CD4-positive, alpha-beta T cell (primary cell): ENCODE measurements around the gene NBPF11. TPM values are rescaled to one million over a fixed set of nuclear protein-coding genes. Genes with fewer than 3 reads are reported as not detected.
"Not testable (repeated sequence)": the region's sequence is repeated elsewhere in the genome, so short reads cannot be mapped to it uniquely, and the experiment has no call there.

Experiments
- ATAC-seq: fragments of 200-7000 bp; cut with Tn5 transposase; one replicate; pipeline ENCODE4 v1.10.0; 2022; ENCODE audit warnings: mild to moderate bottlenecking; ENCODE audit not compliant: poor library complexity
- CTCF ChIA-PET: fragments of 350-600 bp; sonication (Branson Sonifier 250); formaldehyde crosslinking; loops from one replicate; lab custom pipeline; 2021; ENCODE audit warnings: antibody characterized with exemption, inconsistent platforms; lab: Charles Lee
- POLR2A ChIA-PET: fragments of 350-600 bp; sonication (Branson Sonifier 250); formaldehyde crosslinking; loops from one replicate; lab custom pipeline; 2021; ENCODE audit warnings: antibody characterized with exemption, inconsistent platforms; lab: Charles Lee
- DNase-seq, 14 experiments: peaks; one replicate each; pipeline ENCODE4 v3.0.0-alpha.2; 2013 to 2020; ENCODE audit warnings: mixed read lengths in 2 of 14
- H3K27ac ChIP-seq, 2 donors: one replicate each; pipeline versions ENCODE4 v1.5.1 to v1.7.0; 2013; ENCODE audit warnings: low read length in 2 of 2, low read depth in 1 of 2, mild to moderate bottlenecking in 1 of 2
- H3K27me3 ChIP-seq, 2 experiments: 1 replicate in 1 of 2; 2 replicates in 1 of 2; pipeline versions ENCODE4 v1.6.1 to v1.7.0; 2013; ENCODE audit warnings: low read length in 2 of 2, control low read depth in 1 of 2, mild to moderate bottlenecking in 1 of 2, moderate library complexity in 1 of 2; ENCODE audit not compliant: insufficient read depth in 2 of 2, control insufficient read depth in 1 of 2
- H3K36me3 ChIP-seq: one replicate; pipeline ENCODE4 v1.6.1; 2013; ENCODE audit warnings: low read length, control low read depth; ENCODE audit not compliant: insufficient read depth
- H3K4me1 ChIP-seq: one replicate; pipeline ENCODE4 v1.6.1; 2013; ENCODE audit warnings: low read length, control low read depth; ENCODE audit not compliant: insufficient read depth
- H3K4me3 ChIP-seq: one replicate; pipeline ENCODE4 v1.5.1; 2013; ENCODE audit warnings: mild to moderate bottlenecking, low read length, moderate library complexity
- H3K9me3 ChIP-seq, 2 experiments: 1 replicate in 1 of 2; 2 replicates in 1 of 2; pipeline versions ENCODE4 v1.6.1 to v1.7.0; 2013; ENCODE audit warnings: low read length in 2 of 2, mild to moderate bottlenecking in 2 of 2, control low read depth in 1 of 2, moderate library complexity in 1 of 2; ENCODE audit not compliant: control insufficient read depth in 1 of 2, insufficient read depth in 1 of 2
- H3K27ac Mint-ChIP-seq: one replicate; pipeline ENCODE4 v1.8.0; 2020; ENCODE audit warnings: mixed read lengths
- H3K27me3 Mint-ChIP-seq: one replicate; pipeline ENCODE4 v1.8.0; 2021; ENCODE audit warnings: mixed read lengths
- H3K36me3 Mint-ChIP-seq: one replicate; pipeline ENCODE4 v1.8.0; 2021; ENCODE audit warnings: low read depth, mixed read lengths
- H3K4me1 Mint-ChIP-seq: one replicate; pipeline ENCODE4 v1.8.0; 2021; ENCODE audit warnings: low read depth, mixed read lengths
- H3K4me3 Mint-ChIP-seq: one replicate; pipeline ENCODE4 v1.8.0; 2020; ENCODE audit warnings: mild to moderate bottlenecking, mixed read lengths
- H3K9me3 Mint-ChIP-seq: one replicate; pipeline ENCODE4 v1.8.0; 2020; ENCODE audit warnings: mixed read lengths
- intact Hi-C, 2 experiments: fragments of 100-400 bp; cut with DNase I in 1 of 2; cut with micrococcal nuclease in 1 of 2; formaldehyde crosslinking; loops; one replicate each; pipeline versions ENCODE4 v1.15.1 to v1.9.0; 2023 to 2025; cut with DNase I, micrococcal nuclease
- total RNA-seq, 174 experiments: library from RNA in 2 of 174; stranded (reverse) in 2 of 174; gene quantifications; one replicate each; pipeline ENCODE4 v1.2.3 and lab custom pipeline; 2021 to 2026

The NBPF11 gene
- total RNA-seq, 2 experiments from 2014 or later, result 15.6 to 16.1 TPM

DNA sequence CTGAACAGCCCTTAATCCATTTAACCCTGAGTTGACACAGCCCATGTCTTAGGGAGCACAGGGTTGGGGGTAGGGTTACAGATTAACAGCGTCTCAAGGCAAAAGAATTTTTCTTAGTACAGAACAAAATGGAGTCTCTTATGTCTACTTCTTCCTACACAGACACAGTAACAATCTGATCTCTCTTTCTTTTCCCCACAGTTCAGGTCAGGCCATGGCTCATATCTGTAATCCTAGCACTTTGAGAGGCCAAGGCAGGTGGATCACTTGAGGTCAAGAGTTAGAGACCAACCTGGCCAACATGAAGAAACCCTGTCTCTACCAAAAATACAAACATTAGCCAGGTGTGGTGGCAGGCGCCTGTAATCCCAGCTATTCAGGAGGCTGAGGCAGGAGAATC is 13.5 kb downstream of the NBPF11 start:
- DNase-seq, H3K4me1 ChIP-seq, H3K9me3 ChIP-seq, H3K4me1 Mint-ChIP-seq, H3K27ac ChIP-seq, H3K4me3 ChIP-seq, H3K4me3 Mint-ChIP-seq, H3K27me3 Mint-ChIP-seq, H3K27me3 ChIP-seq, H3K36me3 Mint-ChIP-seq, CTCF ChIA-PET, H3K9me3 Mint-ChIP-seq, H3K27ac Mint-ChIP-seq, ATAC-seq, intact Hi-C loops, H3K36me3 ChIP-seq, POLR2A ChIA-PET: not testable (repeated sequence)

DNA sequence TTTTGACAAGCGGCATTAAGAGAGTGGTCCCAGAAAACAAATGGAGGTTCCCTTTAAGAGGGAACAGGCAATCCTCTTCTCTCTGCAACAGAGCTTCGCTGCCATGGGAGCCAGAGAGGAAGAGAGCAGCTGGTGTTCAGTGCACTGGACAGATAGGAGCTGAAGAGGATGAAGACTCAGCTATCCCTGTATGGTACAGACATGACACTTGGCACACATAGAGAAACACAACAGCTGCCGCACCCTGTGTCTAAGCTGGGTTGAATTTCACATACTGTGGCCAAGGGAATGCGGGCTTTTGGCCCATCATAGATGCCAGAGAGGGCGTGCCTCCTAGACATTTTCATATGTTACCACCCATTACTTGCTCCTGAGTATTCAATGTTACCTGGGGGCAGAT is 29.7 kb downstream of the NBPF11 start:
- POLR2A ChIA-PET, H3K9me3 ChIP-seq, CTCF ChIA-PET, H3K4me1 ChIP-seq, H3K4me1 Mint-ChIP-seq, H3K4me3 Mint-ChIP-seq, H3K9me3 Mint-ChIP-seq, H3K36me3 Mint-ChIP-seq, H3K4me3 ChIP-seq, H3K36me3 ChIP-seq, H3K27me3 ChIP-seq, DNase-seq, ATAC-seq, H3K27ac Mint-ChIP-seq, intact Hi-C loops, H3K27ac ChIP-seq, H3K27me3 Mint-ChIP-seq: not testable (repeated sequence)

DNA sequence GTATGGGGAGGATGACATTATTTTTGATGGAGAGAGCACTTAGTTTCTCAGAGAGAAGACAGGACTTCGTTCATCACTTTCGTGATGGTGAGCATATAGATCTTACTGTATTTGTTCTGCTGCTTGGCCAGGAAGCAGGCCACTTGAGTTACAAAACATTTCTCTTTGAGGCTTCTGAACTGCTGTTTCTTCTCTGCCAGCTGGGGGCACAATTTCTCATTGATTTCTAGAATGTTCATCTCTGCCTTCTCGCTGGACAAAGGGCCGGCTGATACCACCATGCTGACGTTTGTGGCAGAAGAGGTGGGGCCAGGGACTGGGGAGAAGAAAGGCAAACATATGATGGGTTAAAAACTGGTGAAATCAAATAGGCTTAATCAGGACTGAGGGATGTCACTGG is 31.7 kb downstream of the NBPF11 start:
- CTCF ChIA-PET, H3K9me3 ChIP-seq, POLR2A ChIA-PET, H3K4me3 ChIP-seq, H3K4me1 ChIP-seq, H3K36me3 Mint-ChIP-seq, H3K27ac Mint-ChIP-seq, H3K27me3 Mint-ChIP-seq, H3K4me3 Mint-ChIP-seq, H3K36me3 ChIP-seq, H3K27ac ChIP-seq, intact Hi-C loops, H3K9me3 Mint-ChIP-seq, H3K4me1 Mint-ChIP-seq, H3K27me3 ChIP-seq, ATAC-seq: not testable (repeated sequence)
- DNase-seq, result peak in 2 of 14 experiments; percentile 4 to 6

DNA sequence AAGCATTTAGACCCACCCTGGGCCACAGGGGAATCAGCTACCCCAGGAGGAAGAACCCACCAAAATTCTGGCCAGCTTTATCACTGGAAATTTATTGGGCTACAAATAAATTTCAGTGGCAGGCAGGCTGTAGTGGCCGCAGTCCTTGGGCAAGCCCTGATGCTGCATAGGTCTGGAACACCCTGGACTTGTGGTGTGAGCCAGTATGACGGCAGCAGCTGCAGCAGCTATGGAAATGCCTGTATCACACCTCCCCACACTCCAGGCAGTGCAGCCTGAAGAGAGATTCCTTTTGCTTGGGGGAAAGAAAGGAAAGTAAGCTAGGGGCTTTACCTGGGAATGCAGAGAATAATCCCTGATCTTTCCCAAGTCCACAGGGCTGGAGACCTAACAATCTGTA is 56.3 kb downstream of the NBPF11 start:
- H3K36me3 ChIP-seq, H3K36me3 Mint-ChIP-seq, H3K9me3 Mint-ChIP-seq, intact Hi-C loops, H3K4me1 ChIP-seq, H3K4me1 Mint-ChIP-seq, H3K27ac ChIP-seq, CTCF ChIA-PET, H3K4me3 Mint-ChIP-seq, H3K27me3 ChIP-seq, POLR2A ChIA-PET, DNase-seq, H3K27ac Mint-ChIP-seq, H3K9me3 ChIP-seq, H3K4me3 ChIP-seq, ATAC-seq, H3K27me3 Mint-ChIP-seq: not testable (repeated sequence)

DNA sequence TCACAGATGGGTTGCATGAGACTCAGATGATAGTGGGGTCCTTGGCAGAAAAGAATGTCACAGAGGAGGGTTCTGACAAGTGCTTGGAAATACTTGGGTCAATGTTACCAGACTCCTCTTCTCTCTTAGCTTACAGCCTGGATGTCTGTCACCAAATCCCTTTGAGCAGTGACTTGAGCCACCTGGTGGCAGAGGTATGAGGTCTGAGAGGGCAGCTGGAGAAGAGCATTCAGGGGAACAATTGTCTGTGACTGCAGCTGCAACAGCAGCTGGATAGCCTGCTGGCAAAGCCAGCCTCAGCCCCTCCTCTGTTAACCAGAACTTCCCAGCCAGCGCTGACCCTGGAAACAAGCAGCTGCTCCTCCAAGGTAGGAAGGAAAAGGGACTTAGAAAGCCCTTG is 65.9 kb downstream of the NBPF11 start:
- H3K36me3 Mint-ChIP-seq, intact Hi-C loops, H3K4me1 ChIP-seq, H3K9me3 Mint-ChIP-seq, POLR2A ChIA-PET, H3K27me3 ChIP-seq, H3K4me3 ChIP-seq, H3K27ac Mint-ChIP-seq, H3K36me3 ChIP-seq, CTCF ChIA-PET, H3K4me3 Mint-ChIP-seq, ATAC-seq, H3K9me3 ChIP-seq, H3K27ac ChIP-seq, H3K4me1 Mint-ChIP-seq, H3K27me3 Mint-ChIP-seq: not testable (repeated sequence)
- DNase-seq, result peak in 1 of 14 experiments; percentile 0

DNA sequence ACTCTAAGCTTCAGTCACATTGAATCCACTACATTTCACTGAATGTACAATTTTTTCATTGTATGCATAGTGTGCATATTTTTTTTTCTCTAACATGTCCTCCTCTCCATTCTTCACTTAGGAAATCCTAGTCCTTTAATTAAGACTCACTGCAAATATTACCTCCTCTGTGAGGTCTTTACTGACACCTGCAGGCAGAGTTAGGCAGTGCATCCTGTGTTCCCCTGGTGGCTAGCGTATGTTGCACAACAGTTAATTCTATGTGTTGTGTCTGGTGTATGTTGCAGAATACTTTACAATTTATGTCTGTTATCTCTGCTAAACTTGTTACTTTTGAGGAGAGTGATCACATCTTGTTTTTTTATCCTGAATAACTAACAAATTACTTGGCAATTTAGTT is 70.9 kb downstream of the NBPF11 start:
- H3K36me3 ChIP-seq, H3K27me3 Mint-ChIP-seq, POLR2A ChIA-PET, H3K9me3 ChIP-seq, H3K27ac Mint-ChIP-seq, H3K4me1 ChIP-seq, H3K27ac ChIP-seq, H3K4me3 ChIP-seq, H3K27me3 ChIP-seq, H3K36me3 Mint-ChIP-seq, H3K4me3 Mint-ChIP-seq, H3K9me3 Mint-ChIP-seq, CTCF ChIA-PET, H3K4me1 Mint-ChIP-seq, DNase-seq, intact Hi-C loops: not testable (repeated sequence)
- peak; percentile 83 for ATAC-seq

DNA sequence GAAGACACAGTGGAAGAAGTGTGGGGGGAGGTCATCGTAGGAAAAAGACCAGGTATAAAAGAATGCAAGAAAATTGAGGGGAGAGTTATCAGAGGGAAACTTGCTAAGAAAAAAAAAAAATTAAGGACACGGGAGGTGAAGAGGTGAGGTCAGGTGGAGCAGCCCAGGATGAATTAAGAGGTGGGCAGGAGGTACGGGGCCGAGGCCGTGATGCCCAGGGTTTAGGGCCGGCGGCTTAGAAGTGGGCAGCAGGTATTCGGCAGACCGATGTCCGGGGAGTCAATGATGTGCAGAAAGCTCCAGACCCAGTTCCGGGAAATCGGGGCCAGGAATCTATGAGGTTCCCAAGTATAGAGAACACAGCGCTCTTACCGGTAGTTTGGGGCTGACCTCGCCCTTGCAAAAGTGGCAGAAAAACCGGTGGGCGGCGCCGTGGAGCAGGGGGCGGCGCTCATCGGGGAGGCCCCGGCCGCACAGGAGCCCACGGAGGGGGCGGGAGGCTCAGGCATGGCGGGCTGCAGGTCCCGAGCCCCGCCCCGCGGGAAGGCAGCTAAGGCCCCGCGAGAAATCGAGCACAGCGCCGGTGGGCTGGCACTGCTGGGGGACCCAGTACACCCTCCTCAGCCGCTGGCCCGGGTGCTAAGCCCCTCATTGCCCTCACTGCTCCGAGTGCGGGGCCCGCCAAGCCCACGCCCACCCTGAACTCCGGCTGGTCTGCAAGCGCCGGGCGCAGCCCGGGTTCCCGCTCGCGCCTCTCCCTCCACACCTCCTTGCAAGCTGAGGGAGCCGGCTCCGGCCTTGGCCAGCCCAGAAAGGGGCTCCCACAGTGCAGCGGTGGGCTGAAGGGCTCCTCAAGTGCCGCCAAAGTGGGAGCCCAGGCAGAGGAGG is 73.2 kb downstream of the NBPF11 start:
- H3K4me1 Mint-ChIP-seq, H3K4me3 ChIP-seq, H3K27me3 Mint-ChIP-seq, H3K36me3 Mint-ChIP-seq, H3K9me3 ChIP-seq, H3K27ac Mint-ChIP-seq, H3K9me3 Mint-ChIP-seq, H3K4me1 ChIP-seq, CTCF ChIA-PET, H3K4me3 Mint-ChIP-seq, H3K27me3 ChIP-seq, intact Hi-C loops, POLR2A ChIA-PET, DNase-seq, H3K36me3 ChIP-seq, H3K27ac ChIP-seq: not testable (repeated sequence)
- peak; percentile 71 for ATAC-seq
